OCI-LY7 (cell line): Measurements from ENCODE around the gene TRIO. TPM values are rescaled to one million over a fixed set of nuclear protein-coding genes. Genes with fewer than 3 reads are reported as not detected.

Source experiments
- BruUV-seq: library from RNA; stranded (reverse); fragments of 400-500 nt; replicated peaks from 2 replicates; lab custom pipeline; 2021; lab: Mats Ljungman, UMichigan
- CTCF ChIA-PET: fragments of 300-600 bp; sonication (Branson Sonifier 250); formaldehyde crosslinking; loops from one replicate; lab custom pipeline; 2022; ENCODE audit warnings: antibody characterized with exemption; ENCODE audit not compliant: unreplicated experiment; lab: Charles Lee
- POLR2A ChIA-PET: fragments of 300-600 bp; sonication (Branson Sonifier 250); formaldehyde crosslinking; loops from one replicate; lab custom pipeline; 2022; ENCODE audit warnings: antibody characterized with exemption; lab: Charles Lee
- DNase-seq: peaks from one replicate; pipeline ENCODE4 v3.0.0-alpha.2; 2015; ENCODE audit warnings: low spot score
- H2AFZ ChIP-seq: fragments of 200-600 bp; sonication (generic), shearing (Covaris generic); 2 replicates; pipeline ENCODE4 v1.6.1; 2014; ENCODE audit warnings: mild to moderate bottlenecking, antibody characterized with exemption, low read length, moderate library complexity
- H3K27ac ChIP-seq: fragments of 200-600 bp; sonication (generic); 2 replicates; pipeline ENCODE4 v1.5.1; 2014; ENCODE audit warnings: mixed run types, low read depth, mild to moderate bottlenecking, moderate library complexity, low read length, inconsistent platforms; ENCODE audit not compliant: poor library complexity, severe bottlenecking
- H3K36me3 ChIP-seq: fragments of 200-600 bp; sonication (generic); 2 replicates; pipeline ENCODE4 v1.6.1; 2014; ENCODE audit warnings: mild to moderate bottlenecking, antibody characterized with exemption, low read length, moderate library complexity, mixed read lengths; ENCODE audit not compliant: insufficient read depth
- H3K4me1 ChIP-seq: fragments of 200-600 bp; sonication (generic); 2 replicates; pipeline ENCODE4 v1.5.1; 2014; ENCODE audit warnings: mild to moderate bottlenecking, low read length; ENCODE audit not compliant: insufficient read depth, poor library complexity, severe bottlenecking
- H3K4me2 ChIP-seq: fragments of 200-600 bp; sonication (generic); 2 replicates; pipeline ENCODE4 v1.6.1; 2014; ENCODE audit warnings: mild to moderate bottlenecking, low read length
- H3K4me3 ChIP-seq: fragments of 200-600 bp; sonication (generic); 2 replicates; pipeline ENCODE4 v1.5.1; 2014; ENCODE audit warnings: mild to moderate bottlenecking, low read depth, low read length; ENCODE audit not compliant: poor library complexity, severe bottlenecking
- H3K79me2 ChIP-seq: fragments of 200-600 bp; sonication (generic); 2 replicates; pipeline ENCODE4 v1.6.1; 2016; ENCODE audit warnings: low read depth, mild to moderate bottlenecking, low read length, moderate library complexity, mixed read lengths; ENCODE audit not compliant: insufficient read depth
- H3K9me2 ChIP-seq: fragments of 200-600 bp; sonication (generic); 2 replicates; pipeline ENCODE4 v1.6.1; 2016; ENCODE audit warnings: mild to moderate bottlenecking, low read length, mixed read lengths; ENCODE audit not compliant: insufficient read depth
- H3K9me3 ChIP-seq: fragments of 200-600 bp; sonication (generic); 2 replicates; pipeline ENCODE4 v1.6.1; 2014; ENCODE audit warnings: mild to moderate bottlenecking, mixed run types, low read length, mixed read lengths
- H4K20me1 ChIP-seq: fragments of 200-600 bp; sonication (generic); 2 replicates; pipeline ENCODE4 v1.6.1; 2014; ENCODE audit warnings: mild to moderate bottlenecking, antibody characterized with exemption, low read length, moderate library complexity, mixed read lengths; ENCODE audit not compliant: insufficient read depth
- EZH2phosphoT487 ChIP-seq: fragments of 200-600 bp; sonication (generic); IDR thresholded peaks from 2 replicates; pipeline ENCODE4 v1.6.1; 2018; ENCODE audit warnings: low read depth, borderline replicate concordance, mild to moderate bottlenecking, mixed run types, antibody characterized with exemption, low read length, moderate library complexity, mixed read lengths
- intact Hi-C: fragments of 100-400 bp; cut with micrococcal nuclease; formaldehyde crosslinking; loops from one replicate; pipeline ENCODE4 v1.10.0; 2022; ENCODE audit not compliant: unreplicated experiment
- total RNA-seq, 2 experiments: library from RNA; depleted of rRNA in 1 of 2; stranded (reverse); fragments of >200 nt in 1 of 2; shearing (Covaris generic) in 1 of 2; gene quantifications; 2 replicates each; pipeline ENCODE4 v1.2.3, GENCODE V29; 2014 to 2022
- TF ChIP-seq, protein P1 (sequence below): fragments of 200-600 bp; sonication (generic); conservative IDR thresholded peaks from 2 replicates; pipeline ENCODE4 v1.5.1; 2014; ENCODE audit warnings: mild to moderate bottlenecking, antibody characterized with exemption, low read length, moderate library complexity, mixed read lengths

The TRIO gene
- total RNA-seq, 2 experiments from 2014 or later, result 35.8 to 55.1 TPM

DNA sequence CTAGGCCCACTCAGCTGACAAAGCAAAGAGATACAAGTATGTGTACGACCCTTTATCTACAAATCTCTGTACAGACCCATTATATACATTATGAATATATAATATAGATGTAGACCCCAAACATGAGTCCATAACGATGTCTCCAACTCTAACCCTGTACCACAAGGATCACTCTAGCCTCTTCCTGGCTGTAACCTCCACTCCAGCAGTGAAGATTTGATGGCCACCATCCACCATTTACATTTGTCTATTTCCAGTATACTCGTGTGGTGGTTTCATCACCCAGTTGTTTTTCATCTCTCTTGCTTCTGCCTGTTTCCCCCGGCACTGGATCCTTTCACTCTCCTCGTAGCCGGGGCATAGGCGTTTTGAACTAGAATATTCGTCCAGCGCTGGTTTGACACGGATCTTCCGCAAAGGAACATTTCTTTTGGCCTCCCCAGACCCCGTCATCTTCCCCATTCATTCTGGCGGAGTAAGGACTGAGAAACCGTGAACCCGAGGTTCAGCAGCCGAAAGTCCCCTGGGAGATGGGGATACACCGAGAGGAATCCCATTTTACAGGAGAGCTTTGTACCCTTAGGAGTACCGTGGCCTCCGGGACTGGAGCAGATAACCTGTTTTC is 828 bp upstream of the TRIO start:
- peak overlapping the region; percentile 10 for H3K27ac ChIP-seq
- peak overlapping the region; percentile 74 for H3K4me2 ChIP-seq
- intact Hi-C loops, result loop anchor here (2.0 kb wide), 1 partner anchor 122 kb away; no protein-coding TSS in a partner anchor
- BruUV-seq, result no TSS peak
- no peak for TF ChIP-seq EZH2phosphoT487
- TF ChIP-seq, protein P1, sequence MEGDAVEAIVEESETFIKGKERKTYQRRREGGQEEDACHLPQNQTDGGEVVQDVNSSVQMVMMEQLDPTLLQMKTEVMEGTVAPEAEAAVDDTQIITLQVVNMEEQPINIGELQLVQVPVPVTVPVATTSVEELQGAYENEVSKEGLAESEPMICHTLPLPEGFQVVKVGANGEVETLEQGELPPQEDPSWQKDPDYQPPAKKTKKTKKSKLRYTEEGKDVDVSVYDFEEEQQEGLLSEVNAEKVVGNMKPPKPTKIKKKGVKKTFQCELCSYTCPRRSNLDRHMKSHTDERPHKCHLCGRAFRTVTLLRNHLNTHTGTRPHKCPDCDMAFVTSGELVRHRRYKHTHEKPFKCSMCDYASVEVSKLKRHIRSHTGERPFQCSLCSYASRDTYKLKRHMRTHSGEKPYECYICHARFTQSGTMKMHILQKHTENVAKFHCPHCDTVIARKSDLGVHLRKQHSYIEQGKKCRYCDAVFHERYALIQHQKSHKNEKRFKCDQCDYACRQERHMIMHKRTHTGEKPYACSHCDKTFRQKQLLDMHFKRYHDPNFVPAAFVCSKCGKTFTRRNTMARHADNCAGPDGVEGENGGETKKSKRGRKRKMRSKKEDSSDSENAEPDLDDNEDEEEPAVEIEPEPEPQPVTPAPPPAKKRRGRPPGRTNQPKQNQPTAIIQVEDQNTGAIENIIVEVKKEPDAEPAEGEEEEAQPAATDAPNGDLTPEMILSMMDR, result no peak
- peaks cover 14% of the 10 kb centered on the region for H3K79me2 ChIP-seq
- POLR2A ChIA-PET, result interaction anchor here (0.6 kb wide), 1 partner anchor 518 kb away, joined by 3 read pairs; no protein-coding TSS in a partner anchor
- H3K9me2 ChIP-seq, result no peaks in the 10 kb centered on the region
- H3K4me1 ChIP-seq, result peaks cover 16% of the 10 kb centered on the region
- H3K4me3 ChIP-seq, result peak overlapping the region; percentile 73
- CTCF ChIA-PET, result no interaction called here
- DNase-seq, result no peak
- H3K36me3 ChIP-seq, result no peaks in the 10 kb centered on the region
- peak overlapping the region; percentile 71 for H2AFZ ChIP-seq
- no peaks in the 10 kb centered on the region for H3K9me3 ChIP-seq
- no peaks in the 10 kb centered on the region for H4K20me1 ChIP-seq

DNA sequence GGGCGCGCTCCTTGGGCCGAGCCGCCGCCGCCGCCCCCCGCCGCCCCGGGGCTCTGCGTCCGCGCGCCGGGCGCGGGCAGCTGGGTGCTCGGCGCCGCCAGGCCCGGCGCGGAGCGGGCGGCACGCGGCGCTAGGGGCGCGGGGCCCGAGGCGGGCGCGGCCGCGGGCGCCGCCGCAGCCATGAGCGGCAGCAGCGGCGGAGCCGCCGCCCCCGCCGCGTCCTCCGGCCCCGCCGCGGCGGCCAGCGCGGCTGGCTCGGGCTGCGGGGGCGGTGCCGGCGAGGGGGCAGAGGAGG is 351 bp downstream of the TRIO start:
- no peak overlapping the region for H2AFZ ChIP-seq
- intact Hi-C loops, result loop anchor here (2.0 kb wide), 1 partner anchor 121 kb away; no protein-coding TSS in a partner anchor
- peaks cover 20% of the 10 kb centered on the region for H3K79me2 ChIP-seq
- no peaks in the 10 kb centered on the region for H3K9me2 ChIP-seq
- H3K4me1 ChIP-seq, result peaks cover 16% of the 10 kb centered on the region
- H3K4me3 ChIP-seq, result peak overlapping the region; percentile 94
- CTCF ChIA-PET, result no interaction called here
- no TSS peak for BruUV-seq
- TF ChIP-seq, protein P1, result no peak
- no peak for TF ChIP-seq EZH2phosphoT487
- H3K4me2 ChIP-seq, result no peak overlapping the region
- DNase-seq, result no peak
- no peaks in the 10 kb centered on the region for H3K36me3 ChIP-seq
- H4K20me1 ChIP-seq, result no peaks in the 10 kb centered on the region
- POLR2A ChIA-PET, result interaction anchor here (0.6 kb wide), 1 partner anchor 536 kb away, joined by 3 read pairs; no protein-coding TSS in a partner anchor
- H3K9me3 ChIP-seq, result no peaks in the 10 kb centered on the region
- no peak overlapping the region for H3K27ac ChIP-seq

DNA sequence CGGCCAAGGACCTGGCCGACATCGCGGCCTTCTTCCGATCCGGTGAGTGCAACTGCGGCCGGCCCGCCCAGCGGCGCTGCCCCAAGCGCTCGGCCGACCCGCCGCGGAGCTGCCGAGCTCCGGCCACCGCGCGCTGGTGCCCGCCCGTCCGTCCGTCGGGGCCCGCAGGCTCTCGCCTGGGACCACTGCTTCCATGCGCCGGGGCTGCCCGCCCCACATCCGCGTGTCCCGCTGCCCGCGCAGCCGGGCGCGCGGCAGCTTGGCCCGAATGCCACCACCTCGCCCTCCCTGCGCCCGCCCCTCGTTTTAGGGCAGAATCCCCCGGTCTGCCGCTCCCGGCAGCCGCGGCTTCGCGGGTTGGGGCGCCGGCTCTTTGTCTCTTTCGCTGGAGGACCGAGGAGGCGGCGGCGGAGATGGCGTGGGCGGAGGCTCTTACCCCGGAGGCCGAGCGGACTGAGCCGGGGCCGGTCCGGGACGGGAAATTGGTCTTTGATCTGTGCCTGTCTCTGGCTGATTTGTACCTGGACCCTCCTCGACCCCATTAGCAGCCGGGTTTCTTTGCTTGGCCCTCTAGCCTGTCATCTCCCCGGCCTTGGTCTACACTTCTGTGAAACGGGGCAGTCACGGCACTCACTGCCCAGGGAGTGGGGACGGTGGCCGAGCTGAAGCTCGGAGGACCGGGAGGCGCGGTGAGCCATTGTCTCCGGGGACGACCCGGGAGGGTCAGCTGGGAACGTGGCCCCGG is 871 bp downstream of the TRIO start:
- H3K79me2 ChIP-seq, result peaks cover 20% of the 10 kb centered on the region
- H3K9me3 ChIP-seq, result no peaks in the 10 kb centered on the region
- H3K4me2 ChIP-seq, result peak overlapping the region; percentile 79
- ChIA-PET POLR2A (interaction anchor here (2.2 kb wide), 1 partner anchor 11 kb away, joined by 25 read pairs; no protein-coding TSS in a partner anchor), CTCF (no interaction called here)
- peak overlapping the region; percentile 94 for H3K4me3 ChIP-seq
- no peaks in the 10 kb centered on the region for H3K9me2 ChIP-seq
- BruUV-seq, result no TSS peak
- peak overlapping the region; percentile 68 for H3K27ac ChIP-seq
- DNase-seq, result peak; percentile 44
- H3K36me3 ChIP-seq, result no peaks in the 10 kb centered on the region
- H2AFZ ChIP-seq, result no peak overlapping the region
- intact Hi-C loops, result loop anchor here (1.0 to 2.0 kb wide), 3 partner anchors 27 to 121 kb away; no protein-coding TSS in a partner anchor
- H4K20me1 ChIP-seq, result no peaks in the 10 kb centered on the region
- H3K4me1 ChIP-seq, result peaks cover 16% of the 10 kb centered on the region
- TF ChIP-seq, protein P1, result no peak
- no peak for TF ChIP-seq EZH2phosphoT487
